Nucleus accumbens (tissue), 56 donors: Measurements from ENCODE around the gene MYMX.
"Not testable (repeated sequence)": the region's sequence is repeated elsewhere in the genome, so short reads cannot be mapped to it uniquely, and the experiment has no call there.

Experiments used
- DNase-seq, 56 donors: peaks; one replicate each; lab custom pipeline; 2025; lab: John Stamatoyannopoulos, UW

MYMX gene

DNA sequence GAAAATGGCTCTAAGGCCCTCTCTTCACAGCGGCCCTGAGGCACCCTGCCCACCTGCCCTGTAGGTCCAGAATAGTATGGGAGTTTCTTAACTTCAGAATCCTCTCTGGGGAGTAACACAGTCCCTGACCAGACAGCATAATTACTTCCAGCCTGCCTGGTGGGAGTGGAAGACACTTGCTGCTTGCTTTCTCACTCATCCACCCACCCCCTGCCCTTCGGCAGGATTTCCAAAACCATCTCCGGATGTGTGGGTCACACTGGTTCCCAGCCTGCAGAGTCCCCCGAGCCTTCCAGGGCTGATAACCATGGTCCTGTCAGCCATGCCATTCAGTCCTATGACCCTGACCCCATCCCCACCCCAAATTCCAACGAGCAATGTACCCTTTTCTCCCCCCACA, 12.1 kb downstream of the MYMX start:
- DNase-seq = no peak

DNA sequence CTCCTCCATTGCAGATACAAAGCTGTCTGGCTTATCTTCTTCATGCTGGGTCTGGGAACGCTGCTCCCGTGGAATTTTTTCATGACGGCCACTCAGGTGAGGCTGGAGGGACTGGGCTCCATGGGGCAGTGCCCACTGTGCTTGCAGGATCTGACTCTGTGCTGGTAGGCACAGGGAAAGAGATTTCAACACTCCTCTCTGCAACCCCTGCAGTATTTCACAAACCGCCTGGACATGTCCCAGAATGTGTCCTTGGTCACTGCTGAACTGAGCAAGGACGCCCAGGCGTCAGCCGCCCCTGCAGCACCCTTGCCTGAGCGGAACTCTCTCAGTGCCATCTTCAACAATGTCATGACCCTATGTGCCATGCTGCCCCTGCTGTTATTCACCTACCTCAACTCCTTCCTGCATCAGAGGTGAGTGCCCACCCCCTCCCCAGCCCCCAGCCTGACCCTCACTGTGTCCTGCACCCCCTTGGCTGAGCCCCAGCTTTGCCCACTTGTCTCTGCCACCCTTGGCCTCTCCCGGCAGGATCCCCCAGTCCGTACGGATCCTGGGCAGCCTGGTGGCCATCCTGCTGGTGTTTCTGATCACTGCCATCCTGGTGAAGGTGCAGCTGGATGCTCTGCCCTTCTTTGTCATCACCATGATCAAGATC, 12.8 kb downstream of the MYMX start:
- DNase-seq = no peak

DNA sequence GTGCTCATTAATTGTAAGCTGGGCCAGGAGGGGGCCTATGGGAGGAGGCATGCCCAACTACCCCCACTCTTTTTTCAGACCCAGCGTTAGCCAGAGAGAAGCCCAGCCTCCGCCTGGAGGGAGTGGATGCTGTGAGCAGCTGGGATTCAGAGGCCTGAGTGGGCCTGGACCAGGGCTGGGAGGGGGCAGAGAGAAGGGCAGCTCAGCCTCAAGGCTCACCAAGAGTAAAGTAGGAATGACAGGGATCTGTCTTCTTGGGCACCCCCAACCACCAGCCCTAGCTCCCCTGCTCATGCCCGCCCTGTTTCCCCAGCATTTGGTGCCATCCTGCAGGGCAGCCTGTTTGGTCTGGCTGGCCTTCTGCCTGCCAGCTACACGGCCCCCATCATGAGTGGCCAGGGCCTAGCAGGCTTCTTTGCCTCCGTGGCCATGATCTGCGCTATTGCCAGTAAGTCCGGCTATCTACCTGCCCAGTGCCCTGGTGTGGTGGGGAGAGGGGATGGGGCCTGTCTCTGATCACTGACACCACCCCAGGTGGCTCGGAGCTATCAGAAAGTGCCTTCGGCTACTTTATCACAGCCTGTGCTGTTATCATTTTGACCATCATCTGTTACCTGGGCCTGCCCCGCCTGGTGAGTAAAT, 13.4 kb downstream of the MYMX start:
- DNase-seq = no peak

DNA sequence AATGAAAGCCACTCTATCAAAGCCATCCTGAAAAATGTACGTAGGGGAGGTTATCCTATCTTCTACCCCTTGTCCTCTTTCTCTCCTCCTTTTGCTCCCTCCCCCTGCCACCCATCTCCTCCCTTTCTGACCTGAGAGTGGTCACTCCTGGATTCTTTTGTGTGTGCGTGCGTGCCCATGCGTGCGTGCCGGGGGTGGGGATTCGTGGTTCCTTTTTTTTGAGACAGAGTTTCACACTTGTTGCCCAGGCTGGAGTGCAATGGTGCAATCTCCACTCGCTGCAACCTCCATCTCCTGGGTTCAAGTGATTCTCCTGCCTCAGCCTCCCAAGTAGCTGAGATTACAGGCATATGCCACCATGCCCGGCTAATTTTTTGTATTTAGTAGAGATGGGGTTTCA, 14.7 kb downstream of the MYMX start:
- DNase-seq = not testable (repeated sequence)

DNA sequence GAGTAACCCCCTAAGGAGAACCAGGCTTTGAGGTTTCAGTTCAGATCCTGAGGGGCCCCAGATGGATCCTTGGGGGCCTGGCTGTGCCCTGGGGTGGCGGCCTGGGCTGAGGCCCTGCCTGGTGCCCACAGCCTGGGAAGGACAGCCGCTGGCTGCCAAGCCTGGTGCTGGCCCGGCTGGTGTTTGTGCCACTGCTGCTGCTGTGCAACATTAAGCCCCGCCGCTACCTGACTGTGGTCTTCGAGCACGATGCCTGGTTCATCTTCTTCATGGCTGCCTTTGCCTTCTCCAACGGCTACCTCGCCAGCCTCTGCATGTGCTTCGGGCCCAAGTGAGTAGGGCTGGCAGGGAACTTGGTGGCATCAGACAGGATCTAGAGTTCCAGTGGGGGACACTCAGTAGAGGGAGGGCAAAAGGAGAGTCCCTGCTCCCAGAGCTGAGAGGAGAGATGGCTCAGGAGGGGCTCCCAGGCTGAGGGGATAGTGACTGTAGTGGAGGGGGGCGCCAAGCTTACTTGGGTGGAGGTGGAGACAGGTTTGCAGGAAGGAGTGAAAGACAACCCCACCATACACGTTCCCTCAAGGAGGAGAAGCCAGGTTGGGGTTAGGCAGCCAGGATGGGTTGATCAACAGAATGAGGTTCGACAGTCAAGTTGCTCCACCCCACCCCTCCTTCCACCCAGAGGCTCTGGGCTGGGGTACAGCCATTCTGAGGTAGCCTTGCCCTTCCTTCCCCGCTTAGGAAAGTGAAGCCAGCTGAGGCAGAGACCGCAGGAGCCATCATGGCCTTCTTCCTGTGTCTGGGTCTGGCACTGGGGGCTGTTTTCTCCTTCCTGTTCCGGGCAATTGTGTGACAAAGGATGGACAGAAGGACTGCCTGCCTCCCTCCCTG, 16.2 kb downstream of the MYMX start:
- DNase-seq = peak in 1 of 56 donors; percentile 26

DNA sequence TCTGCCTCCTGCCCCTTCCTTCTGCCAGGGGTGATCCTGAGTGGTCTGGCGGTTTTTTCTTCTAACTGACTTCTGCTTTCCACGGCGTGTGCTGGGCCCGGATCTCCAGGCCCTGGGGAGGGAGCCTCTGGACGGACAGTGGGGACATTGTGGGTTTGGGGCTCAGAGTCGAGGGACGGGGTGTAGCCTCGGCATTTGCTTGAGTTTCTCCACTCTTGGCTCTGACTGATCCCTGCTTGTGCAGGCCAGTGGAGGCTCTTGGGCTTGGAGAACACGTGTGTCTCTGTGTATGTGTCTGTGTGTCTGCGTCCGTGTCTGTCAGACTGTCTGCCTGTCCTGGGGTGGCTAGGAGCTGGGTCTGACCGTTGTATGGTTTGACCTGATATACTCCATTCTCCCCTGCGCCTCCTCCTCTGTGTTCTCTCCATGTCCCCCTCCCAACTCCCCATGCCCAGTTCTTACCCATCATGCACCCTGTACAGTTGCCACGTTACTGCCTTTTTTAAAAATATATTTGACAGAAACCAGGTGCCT, 16.9 kb downstream of the MYMX start:
- DNase-seq = peak in 2 of 56 donors; percentile 32 to 43

DNA sequence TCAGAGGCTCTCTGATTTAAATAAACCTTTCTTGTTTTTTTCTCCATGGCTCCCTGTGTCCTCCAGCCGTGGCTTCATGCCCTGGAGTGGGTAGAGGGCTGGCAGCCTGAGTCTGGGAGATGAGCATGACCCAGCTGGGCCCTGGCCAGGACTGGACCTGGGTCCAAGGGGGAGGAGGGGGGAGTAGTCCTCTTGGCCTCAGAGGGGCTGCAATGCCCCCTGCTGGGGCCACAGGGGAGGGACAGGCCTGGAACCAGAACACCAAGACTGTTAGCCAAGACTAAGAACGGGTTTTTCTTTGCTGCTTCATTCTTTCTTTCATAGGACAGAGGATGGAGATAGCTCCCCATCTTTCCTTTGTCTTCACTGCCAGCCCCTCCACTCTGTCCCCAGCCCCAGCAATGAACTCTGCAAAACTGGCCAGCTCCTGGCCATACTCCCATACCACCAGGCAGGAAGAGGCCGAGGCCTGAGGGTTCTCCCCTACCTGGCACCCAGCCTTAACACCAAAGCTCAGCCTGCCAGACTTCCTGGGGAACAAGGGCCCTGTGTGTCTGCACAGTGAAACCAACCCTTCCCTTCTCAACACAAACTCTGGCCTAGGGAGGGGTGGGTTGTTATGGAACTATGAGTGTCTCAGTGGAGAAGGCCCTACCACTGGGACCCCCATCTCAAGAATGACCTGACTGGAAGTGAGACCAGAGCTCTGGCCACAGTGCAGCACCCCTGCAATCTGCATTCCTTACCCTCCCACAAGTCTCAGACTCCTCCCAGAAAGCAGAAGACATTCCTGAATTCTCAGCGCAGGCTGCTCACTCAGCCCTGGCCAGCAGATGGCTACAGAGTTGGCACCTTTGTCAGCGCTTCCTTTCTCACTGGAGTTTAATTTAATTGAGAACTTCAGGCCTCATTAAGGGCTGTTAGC, 17.6 kb downstream of the MYMX start:
- peak in 54 of 56 donors; percentile 29 to 91 (median 79) for DNase-seq

DNA sequence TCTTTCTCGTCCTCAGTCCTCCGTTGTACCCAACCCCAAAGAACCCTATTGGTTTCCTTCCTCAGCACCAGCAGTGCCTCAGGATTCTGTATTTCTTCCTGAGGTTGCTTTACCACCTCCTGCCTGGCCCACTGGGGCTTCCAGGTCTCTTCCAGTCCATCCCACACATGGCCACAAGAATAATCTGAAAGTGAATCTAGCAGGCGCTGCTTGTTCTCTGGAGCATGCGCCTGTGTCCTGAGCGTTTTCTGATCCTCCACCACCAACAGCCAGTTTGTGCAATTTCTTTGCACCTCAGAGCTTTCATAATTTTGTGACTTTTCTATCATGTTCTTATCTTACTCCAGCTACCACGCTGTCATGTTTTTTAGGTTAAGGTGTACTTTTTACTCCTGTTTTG, 18.5 kb downstream of the MYMX start:
- no peak for DNase-seq

DNA sequence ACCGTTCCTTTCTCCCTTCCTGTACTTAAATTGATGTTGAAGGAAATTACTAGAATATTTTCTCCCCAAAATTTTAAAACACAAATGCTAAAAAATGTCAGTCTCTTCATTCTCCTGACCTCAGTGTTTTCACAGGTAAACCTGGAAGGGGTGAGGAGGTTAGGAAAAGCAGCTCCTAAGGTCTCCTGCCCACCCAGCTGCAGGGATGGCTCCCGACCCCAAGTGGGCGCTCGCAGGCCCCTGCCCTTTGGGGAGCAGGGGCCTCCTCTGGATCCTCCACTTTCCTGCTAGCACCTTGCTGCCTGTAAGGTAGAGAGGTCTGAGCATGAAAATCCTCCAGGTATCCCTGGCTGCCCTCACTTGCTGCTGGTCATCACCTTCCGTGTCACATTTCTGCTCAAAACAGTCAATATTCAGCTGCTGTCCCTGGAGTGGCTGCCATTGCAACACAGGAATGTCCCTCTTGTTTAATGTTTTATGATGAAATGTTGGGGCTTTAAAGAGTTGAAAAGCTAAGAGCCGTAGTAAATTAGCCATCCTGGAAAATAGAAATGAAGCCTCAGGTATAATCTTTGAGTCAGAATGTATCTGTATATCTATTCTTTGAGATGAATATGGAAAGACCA, 19.3 kb downstream of the MYMX start:
- DNase-seq = no peak

DNA sequence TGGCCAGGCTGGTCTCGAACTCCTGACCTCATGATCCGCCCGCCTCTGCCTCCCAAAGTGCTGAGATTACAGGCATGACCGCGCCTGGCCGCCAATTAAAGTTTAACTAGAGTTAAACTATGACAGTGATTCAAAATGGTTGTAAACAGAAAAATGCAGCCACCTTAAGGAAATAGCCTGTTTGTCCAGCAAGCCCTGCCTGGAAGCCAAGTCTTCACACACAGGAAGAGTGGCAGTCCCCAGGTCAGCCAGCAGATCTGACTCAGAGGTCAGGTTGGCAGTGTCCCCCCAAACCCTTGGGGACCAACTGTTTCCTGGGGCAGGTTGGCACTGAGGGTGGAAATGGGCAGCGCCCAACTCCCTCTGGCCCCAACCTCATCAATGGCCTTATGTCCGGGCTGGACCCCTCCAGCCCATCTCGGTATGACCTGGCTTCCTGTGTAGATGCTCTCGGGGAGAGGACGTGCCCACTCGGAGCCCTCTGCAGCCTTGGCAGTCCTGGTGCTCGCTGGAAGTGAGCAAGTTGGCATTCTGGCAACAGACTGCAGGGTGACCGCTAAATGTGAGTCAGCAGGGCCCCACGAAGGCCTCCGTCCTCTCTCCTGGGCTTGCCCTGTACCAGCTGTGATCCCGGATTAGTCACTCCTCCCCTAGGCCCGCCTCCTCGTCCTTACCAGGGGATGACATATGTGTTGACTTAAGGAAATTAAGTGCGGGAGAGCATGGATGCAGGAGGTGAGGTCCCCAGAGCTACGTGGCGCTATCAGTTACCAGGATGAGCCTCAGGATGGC, 20.5 kb downstream of the MYMX start:
- peak in 48 of 56 donors; percentile 28 to 95 (median 74) for DNase-seq

DNA sequence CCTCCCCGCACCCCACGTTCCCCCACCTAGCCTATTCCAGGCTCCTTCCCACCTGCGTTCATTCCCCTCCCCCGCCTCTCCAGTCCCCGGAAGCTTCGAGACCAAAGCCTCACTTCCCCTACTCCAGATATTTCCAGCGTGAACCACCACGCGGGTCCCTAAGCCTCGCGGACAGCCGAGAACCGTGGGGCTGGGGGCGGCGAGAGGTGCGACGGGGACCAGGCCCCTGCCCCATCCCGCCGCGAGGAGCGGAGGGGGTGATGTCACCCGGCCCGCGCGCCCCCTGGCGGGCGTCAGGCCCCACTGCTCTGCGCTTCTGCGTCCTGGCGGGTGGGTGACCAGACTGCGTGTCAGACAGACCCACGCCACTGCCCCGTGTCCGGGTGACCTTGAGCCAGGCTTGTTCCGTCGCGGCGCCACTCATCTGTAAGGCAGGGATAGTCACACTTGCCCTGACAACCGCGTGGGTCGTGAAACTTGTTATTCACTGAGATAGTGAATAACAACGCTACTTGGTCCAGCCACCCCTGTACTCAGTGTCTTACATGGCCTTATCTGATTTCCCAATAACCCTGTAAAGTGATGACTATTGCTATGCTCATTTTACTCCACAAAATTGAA, 21.2 kb downstream of the MYMX start:
- DNase-seq = peak in 52 of 56 donors; percentile 22 to 89 (median 74)

DNA sequence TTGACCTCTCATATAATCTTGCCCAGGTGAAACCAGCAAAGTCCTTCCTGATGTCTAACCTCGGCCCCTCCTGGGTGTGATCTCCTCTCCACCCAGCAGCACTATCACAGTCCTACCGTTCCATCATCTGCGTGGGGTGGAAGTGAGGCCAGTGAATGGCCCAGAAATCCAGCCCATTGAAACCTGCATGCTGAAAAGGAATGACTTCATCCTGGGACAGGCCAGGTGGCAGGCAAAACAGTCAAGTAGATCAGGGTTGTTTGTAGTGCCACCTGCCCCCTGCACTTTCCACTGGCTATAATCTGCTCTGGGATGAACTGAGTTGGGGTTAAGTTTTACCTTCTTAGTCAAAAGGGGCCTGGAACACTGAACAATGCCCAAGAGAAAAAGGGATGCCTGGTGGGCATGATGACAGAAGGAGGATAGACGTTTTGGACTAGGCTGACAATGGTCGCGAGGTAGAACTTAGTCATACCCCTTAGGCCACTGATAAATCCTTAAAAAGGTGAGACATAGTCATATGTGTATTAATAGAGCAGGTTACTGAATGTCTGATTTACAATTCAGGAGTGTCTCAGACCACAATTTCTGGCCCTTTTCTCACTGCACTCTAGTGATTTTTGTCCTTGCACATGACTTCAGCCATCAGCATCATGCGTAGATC, 22.1 kb downstream of the MYMX start:
- no peak for DNase-seq

DNA sequence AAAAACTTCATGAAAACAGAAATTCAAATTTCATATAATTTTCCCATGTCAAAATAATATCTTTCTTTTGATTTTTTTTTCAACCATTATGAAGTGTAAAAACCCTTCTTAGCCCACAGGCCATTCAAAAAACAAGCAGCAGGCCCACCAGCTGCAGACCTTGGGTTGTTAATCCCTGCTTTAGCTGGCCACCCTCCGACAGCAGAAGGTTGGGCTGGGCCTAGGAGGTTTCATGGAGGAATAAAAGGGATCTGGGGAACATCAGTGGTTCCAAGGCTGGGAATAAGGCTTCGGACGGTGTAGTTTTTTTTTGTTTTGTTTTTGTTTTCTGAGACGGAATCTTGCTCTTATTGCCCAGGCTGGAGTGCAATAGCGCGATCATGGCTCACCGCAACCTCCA, 26.6 kb downstream of the MYMX start:
- no peak for DNase-seq

DNA sequence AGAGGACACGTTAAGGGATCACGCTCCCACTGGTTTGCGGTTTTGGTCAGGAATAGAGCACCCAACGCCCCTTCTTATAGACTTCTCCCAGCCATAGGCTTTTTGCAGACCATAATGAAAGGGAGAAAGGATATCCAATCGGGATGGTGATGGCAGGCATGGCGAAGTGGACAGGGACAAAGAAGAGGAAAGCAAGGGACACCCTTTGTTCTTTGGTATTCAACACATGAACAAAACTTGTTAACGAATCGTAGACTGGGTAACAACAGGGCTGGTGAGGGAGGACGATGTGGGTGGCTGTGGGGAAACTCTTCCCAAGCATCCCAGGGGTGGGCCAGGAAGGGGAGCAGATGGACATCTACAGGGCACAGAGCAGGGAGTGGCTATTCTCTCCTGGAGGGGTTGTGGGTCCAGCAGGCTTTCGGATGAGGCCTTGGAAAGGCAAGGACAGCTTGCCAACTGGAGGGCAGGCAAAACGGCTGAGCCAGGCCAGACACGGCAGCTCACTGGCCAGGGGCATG, 28.7 kb downstream of the MYMX start:
- peak in 3 of 56 donors; percentile 50 to 67 (median 64) for DNase-seq

DNA sequence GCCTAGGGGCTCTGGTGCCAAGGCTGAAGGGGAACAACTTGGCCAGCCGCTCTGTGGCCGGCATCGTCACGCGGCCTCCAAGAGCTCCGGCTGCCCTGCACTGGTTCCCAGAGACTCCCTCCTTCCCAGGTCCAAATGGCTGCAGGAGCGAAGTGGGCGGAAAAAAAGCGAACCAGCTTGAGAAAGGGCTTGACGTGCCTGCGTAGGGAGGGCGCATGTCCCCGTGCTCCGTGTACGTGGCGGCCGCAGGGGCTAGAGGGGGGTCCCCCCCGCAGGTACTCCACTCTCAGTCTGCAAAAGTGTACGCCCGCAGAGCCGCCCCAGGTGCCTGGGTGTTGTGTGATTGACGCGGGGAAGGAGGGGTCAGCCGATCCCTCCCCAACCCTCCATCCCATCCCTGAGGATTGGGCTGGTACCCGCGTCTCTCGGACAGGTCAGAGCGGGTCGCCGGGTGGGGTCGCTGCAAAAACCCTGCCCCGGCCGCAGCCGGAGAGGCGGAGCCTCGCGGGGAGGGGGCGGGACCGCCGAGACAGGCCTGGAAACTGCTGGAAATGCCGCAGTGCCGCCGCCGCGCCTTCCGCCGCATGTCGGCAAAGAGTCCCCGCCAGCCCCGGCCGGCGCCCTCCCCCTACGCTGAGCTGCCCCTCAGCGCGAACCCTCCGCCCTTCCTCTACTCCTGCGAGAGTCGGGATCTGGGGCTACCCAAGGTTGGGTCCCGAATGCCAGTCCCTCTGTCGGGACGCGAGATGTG, 29.4 kb downstream of the MYMX start:
- DNase-seq = peak; percentile 41 to 95 (median 82)

DNA sequence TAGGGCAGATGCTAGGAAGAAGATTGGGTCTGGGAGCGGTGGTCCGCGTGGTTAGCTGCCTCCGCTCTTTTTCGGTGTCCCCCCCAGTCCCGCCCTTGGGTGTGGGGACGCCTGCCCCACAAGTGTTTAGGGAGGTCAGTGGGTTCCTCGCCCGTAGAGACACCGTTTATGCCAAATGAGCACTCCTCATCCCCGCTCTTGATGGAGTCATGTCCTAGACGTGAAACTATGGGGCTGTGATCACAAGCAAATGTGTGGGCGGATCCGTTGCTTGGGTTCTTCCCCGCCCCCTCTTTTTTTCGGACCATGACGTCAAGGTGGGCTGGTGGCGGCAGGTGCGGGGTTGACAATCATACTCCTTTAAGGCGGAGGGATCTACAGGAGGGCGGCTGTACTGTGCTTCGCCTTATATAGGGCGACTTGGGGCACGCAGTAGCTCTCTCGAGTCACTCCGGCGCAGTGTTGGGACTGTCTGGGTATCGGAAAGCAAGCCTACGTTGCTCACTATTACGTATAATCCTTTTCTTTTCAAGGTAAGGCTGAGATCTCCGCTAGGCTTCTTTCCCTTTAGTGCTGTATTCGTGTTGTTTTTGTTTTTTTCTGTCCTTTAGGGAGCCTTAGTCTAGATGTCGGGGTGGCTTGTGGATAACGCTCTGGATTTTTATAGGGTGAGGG, 30.1 kb downstream of the MYMX start, which contains the start of gene HSP90AB1:
TSS of gene HSP90AB1 (plus strand) at position 439 of the 675 bp plus-strand sequence. CDS start 1,529 bp downstream, outside the sequence.
- peak; percentile 47 to 97 (median 88) for DNase-seq
